GM19023 (cell line): ENCODE results near the gene VCX2.
"Not testable (repeated sequence)": the region's sequence is repeated elsewhere in the genome, so short reads cannot be mapped to it uniquely, and the experiment has no call there.

Source experiments
- ATAC-seq: cut with Tn5 transposase; IDR thresholded peaks from one replicate; pipeline ENCODE4 v1.9.1; 2021; ENCODE audit warnings: mild to moderate bottlenecking, moderate library complexity; ENCODE audit not compliant: unreplicated experiment

The VCX2 gene

DNA sequence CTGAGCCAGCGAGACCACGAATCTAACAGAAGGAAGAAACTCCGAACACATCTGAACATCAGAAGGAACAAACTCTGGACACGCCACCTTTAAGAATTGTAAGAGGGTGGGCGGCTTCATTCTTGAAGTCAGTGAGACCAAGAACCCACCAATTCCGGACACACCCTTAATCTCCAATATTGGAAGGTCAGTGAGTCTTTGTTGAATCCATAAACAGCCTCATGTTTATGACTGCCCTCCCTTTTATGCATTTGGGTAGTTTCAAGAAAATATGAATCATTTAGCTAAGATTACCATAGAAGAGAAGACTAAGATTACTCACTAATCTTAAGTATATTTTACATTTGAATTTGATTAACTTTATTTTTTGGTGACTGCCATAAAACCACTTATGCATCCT lies 48.5 kb downstream of the VCX2 start:
- ATAC-seq = no peak

GRCh38 chrX:8121391-8121790 lies 49.7 kb downstream of the VCX2 start:
- not testable (repeated sequence) for ATAC-seq
